HG02623 (cell line): ENCODE data around the gene CDC42EP1.
"Not testable (repeated sequence)": the region's sequence is repeated elsewhere in the genome, so short reads cannot be mapped to it uniquely, and the experiment has no call there.

Source experiments
- ATAC-seq: cut with Tn5 transposase; IDR thresholded peaks from one replicate; pipeline ENCODE4 v1.9.1; 2021; ENCODE audit warnings: moderate library complexity; ENCODE audit not compliant: unreplicated experiment

CDC42EP1 gene

DNA sequence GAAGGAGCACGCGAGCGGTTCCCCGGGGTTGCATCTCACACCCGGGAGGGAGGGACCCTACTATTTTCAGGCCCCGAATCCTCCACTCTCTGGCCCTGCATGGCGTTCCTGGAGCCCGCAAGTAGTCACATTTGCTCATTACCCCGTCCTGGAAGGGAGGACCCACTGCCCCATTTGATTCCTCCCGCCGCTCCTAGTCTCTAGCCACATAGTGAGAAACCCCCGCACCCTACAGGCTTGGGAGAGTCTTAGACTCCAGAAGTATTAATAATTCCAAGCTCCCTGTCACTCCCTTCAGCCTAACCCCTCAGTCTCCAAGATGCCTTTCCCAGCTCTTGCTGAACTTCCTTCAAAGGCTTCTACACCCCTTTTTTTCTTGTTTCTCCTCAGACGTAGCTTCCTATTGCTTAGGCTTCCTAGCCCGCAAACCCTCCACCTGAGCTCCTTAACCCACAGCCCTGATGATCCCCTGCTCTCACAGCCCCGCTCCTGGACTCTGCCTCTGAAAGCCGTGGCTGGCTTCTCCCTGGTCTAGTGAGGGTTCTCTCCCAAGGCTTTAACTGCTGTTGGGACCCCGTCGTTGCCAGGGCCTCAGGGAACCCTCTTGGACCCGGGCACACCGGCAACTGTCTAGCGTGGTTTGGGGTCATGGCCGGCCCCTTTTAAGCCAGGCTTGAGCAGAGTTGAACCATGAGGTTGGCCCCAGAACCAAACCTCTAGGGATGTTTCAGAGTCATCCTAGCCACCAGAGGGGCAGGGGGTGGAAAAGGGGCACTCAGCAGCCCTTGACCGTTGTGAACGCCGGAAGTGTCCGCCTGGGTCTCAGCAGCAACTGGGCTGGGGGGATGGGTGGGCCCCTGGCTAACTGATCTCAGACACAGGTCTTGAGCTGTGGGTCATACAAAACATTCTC, 49.2 kb downstream of the CDC42EP1 start:
- ATAC-seq: no peak

DNA sequence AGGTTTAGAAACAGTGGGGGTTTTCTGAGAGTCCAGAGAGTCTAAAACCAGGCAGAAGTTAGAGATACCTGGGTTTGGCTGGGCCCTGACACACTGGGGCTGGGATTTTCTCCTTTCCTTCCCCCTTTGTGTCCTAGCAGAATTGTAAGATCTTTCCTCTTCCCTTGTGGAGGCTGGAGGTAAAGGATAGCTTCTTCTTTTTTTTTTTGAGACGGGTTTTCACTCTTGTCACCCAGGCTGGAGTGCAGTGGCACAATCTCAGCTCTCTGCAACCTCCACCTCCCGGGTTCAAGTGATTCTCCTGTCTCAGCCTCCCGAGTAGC, 49.8 kb downstream of the CDC42EP1 start:
- not testable (repeated sequence) for ATAC-seq

DNA sequence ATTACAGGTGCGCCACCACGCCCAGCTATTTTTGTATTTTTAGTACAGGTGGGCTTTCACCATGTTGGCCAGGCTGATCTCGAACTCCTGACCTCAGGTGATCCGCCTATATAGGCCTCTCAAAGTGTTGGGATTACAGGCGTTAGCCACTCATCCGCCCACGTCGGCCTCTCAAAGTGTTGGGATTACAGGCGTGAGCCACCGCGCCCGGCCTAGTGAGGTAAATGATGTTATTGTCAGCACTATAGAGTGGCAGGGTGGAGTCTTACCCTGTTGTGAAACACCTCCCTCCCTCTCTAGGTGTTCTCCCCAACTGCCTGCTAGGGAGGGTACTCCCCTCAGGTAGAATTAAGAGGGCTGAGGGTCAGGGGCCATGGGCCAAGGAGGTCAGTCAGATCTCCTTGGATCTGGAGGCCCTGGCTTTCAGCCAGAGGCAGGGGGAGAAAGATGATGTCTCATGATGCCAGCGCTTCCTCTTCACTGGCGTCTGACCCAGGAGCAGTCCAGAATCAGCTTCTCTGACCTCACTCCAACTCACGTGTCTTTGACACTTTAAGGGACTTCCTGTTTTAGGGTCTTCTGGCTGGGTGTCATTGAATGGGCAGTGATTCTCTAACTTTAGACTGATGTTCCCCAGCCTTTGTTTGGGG, 50.3 kb downstream of the CDC42EP1 start:
- no peak for ATAC-seq

DNA sequence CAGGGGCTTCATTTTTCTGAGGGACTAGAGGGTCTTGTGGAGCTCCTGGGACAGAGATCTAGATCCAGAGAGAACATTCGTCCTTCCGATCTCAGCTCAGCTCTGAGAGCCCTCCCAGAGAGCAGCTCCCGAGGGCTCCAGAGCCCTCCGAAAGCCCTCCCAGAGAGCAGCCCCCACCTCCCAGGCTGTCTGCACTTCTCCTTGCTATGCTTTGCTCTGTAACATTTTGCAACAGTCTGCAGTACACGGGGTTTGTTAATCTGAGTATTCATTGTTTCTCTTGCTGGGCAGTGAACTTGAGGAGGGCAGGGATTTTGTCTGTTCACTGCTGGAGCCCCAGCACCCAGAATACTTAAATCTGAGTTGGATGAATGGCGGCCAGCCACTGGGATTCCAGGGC, 50.9 kb downstream of the CDC42EP1 start:
- no peak for ATAC-seq

DNA sequence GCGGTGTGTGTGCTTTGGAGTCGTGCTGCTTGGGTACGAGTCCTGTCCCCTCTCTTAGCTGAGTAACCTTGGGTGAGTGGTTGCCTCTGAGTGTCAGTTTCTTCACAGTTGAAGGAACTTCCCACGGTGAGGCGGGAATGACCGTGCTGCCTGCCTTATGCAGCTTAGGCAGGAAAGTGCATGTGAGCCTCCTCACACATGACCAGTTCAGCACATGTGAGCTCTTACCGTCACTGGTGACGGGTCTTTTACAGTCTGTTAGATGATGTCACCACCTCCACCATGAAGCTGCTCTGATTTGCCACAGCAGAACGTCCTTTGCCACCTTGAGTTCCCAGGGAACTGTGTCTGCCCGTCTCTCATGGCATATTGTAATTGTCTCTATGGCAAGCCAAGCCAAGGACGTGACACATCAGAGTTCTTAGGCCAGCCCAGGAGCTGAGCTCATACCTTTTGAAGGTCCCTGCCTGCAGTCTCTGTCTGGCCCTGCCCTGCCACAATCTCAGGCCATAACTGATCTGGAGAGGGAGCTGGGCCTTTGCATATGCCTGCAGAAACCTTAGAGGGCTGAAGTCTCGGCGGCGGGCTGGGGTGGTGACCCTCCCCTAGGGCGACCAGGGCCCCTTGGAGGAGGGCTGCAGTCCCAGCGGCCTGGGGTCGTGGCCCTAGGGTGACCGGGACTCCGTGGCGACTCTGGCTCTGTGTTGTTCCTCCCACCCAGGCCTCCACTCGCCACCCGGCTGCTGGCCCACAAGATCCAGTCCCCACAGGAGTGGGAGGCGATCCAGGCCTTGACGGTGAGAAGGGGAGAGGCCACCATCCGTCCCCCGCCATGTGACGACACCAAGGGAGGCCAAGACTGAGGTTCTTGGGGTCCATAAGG, 56.2 kb downstream of the CDC42EP1 start:
- no peak for ATAC-seq

DNA sequence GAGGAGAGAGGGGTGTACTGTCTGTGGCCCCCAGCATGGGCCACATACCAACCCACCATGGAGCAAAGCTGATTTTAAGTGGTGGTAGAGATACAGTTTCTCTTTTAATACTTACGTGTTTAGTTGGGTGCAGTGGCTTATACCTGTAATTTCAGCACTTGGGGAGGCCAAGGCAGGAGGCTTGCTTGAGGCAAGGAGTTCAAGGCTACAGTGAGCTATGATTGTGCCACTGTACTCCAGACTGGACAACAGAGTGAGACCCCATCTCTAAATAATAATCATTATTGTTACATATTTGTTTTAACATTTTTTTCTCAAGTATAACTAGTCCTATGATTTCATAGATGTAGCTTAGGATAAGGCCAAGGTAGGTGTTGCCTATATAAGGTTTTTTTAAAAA, 57.2 kb downstream of the CDC42EP1 start:
- no peak for ATAC-seq

DNA sequence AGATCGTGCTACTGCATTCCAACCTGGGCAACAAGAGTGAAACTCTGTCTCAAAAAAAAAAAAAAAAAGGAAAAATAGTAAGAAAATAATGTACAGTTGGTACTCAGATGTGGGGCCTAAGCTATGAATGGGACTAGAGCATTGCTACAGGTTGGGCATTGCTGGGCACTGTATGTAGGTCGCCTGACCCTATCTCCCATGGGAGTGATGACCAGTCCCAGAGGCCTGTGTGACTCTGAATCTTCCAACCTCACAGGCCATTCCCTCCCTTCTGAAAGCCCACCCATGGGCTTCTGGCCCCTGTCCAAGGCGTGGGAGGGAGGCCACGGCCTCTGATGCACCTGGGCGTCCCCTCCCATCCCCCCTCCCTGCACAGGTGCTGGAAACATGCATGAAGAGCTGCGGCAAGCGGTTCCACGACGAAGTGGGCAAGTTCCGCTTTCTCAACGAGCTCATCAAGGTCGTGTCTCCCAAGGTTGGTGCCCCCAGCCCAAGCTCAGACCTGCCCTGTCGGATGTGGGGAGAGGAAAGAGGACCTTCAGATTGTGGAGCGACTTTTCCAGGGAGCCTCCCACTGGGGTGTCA, 57.9 kb downstream of the CDC42EP1 start:
- no peak for ATAC-seq

DNA sequence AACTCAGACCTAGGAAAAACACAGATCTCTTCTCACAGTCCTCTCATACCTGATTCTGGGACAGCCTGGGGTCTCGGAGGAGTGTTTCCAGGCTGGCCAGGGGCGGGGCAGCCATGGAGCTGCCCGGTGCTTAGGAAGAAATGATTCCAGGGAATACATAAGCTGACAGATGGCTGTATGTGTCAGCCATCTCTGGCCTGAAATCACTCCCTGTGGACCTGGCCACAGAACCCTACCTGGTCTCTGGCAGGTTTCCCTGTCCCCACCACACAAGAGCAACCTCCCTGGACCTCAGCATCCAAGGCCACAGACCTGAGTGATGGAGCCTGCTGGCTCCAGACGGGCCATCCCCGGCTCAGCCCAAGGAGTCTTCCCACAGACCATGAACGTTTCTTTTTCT, 58.4 kb downstream of the CDC42EP1 start:
- ATAC-seq: no peak
